A673 (cell line): Measurements from ENCODE around the gene HYAL2. TPM values are rescaled to one million over a fixed set of nuclear protein-coding genes. Genes with fewer than 3 reads are reported as not detected.

Experiments used
- BruUV-seq: library from RNA; stranded (reverse); fragments of 400-500 nt; replicated peaks from 2 replicates; lab custom pipeline; 2021; lab: Mats Ljungman, UMichigan
- CTCF ChIA-PET: fragments of 300-600 bp; sonication (Branson Sonifier 250); formaldehyde crosslinking; loops from one replicate; lab custom pipeline; 2022; ENCODE audit warnings: antibody characterized with exemption; lab: Charles Lee
- POLR2A ChIA-PET: fragments of 300-600 bp; sonication (Branson Sonifier 250); formaldehyde crosslinking; loops from one replicate; lab custom pipeline; 2022; ENCODE audit warnings: antibody characterized with exemption; ENCODE audit not compliant: low non-redundant PET; lab: Charles Lee
- DNase-seq: peaks from one replicate; pipeline ENCODE4 v3.0.0-alpha.2; 2015; ENCODE audit warnings: low spot score
- H3K27ac ChIP-seq: fragments of 200-600 bp; sonication (generic); 2 replicates; pipeline ENCODE4 v1.5.1; 2016; ENCODE audit warnings: mixed run types, low read depth, mild to moderate bottlenecking, mixed read lengths, antibody characterized with exemption, low read length; ENCODE audit not compliant: poor library complexity, severe bottlenecking
- H3K27me3 ChIP-seq: fragments of 200-600 bp; sonication (generic); replicated peaks from 2 replicates; pipeline ENCODE4 v1.6.1; 2017; ENCODE audit warnings: mixed run types, low read depth, mild to moderate bottlenecking, mixed read lengths, antibody characterized with exemption, low read length; ENCODE audit not compliant: insufficient read depth, poor library complexity
- H3K36me3 ChIP-seq: fragments of 200-600 bp; sonication (generic); 2 replicates; pipeline ENCODE4 v1.6.1; 2016; ENCODE audit warnings: mixed run types, mild to moderate bottlenecking, mixed read lengths, antibody characterized with exemption, low read length; ENCODE audit not compliant: insufficient read depth, poor library complexity, severe bottlenecking
- H3K4me1 ChIP-seq: fragments of 200-600 bp; sonication (generic); 2 replicates; pipeline ENCODE4 v1.6.1; 2017; ENCODE audit warnings: mixed run types, mild to moderate bottlenecking, mixed read lengths, antibody characterized with exemption, low read length; ENCODE audit not compliant: insufficient read depth, poor library complexity, severe bottlenecking
- H3K4me3 ChIP-seq: fragments of 200-600 bp; sonication (generic); 2 replicates; pipeline ENCODE4 v1.5.1; 2016; ENCODE audit warnings: low read depth, mixed run types, mild to moderate bottlenecking, mixed read lengths, low read length; ENCODE audit not compliant: poor library complexity, severe bottlenecking
- H3K9me3 ChIP-seq: fragments of 200-600 bp; sonication (generic); 2 replicates; pipeline ENCODE4 v1.6.1; 2016; ENCODE audit warnings: mixed run types, low read depth, mild to moderate bottlenecking, mixed read lengths, antibody characterized with exemption, low read length; ENCODE audit not compliant: poor library complexity, severe bottlenecking
- CTCF ChIP-seq: fragments of 300-800, 200-600 bp; sonication (generic); conservative IDR thresholded peaks from 2 replicates; pipeline ENCODE4 v1.5.1; 2017; ENCODE audit warnings: low read depth, mild to moderate bottlenecking, antibody characterized with exemption, low read length, moderate library complexity, mixed read lengths
- EZH2 ChIP-seq: fragments of 200-600 bp; sonication (generic); IDR thresholded peaks from 2 replicates; pipeline ENCODE4 v1.6.1; 2017; ENCODE audit warnings: borderline replicate concordance, low read depth, mild to moderate bottlenecking, mixed read lengths, antibody characterized with exemption, low read length; ENCODE audit not compliant: poor library complexity, severe bottlenecking
- intact Hi-C: fragments of 100-400 bp; cut with micrococcal nuclease; formaldehyde crosslinking; loops from one replicate; pipeline ENCODE4 v1.10.0; 2022; ENCODE audit not compliant: unreplicated experiment
- total RNA-seq: library from RNA; stranded (reverse); gene quantifications from 2 replicates; pipeline ENCODE4 v1.2.3, GENCODE V29; 2021

Gene HYAL2
- total RNA-seq, 1 experiment from 2014 or later, result 18.1 TPM

- BruUV-seq, result no TSS peak
- H3K4me3 ChIP-seq, result no peak overlapping the region
- CTCF ChIA-PET, result no interaction called here
- H3K9me3 ChIP-seq, result no peaks in the 10 kb centered on the region
- peaks cover 16% of the 10 kb centered on the region for H3K36me3 ChIP-seq
- H3K27ac ChIP-seq, result no peak overlapping the region
- TF ChIP-seq CTCF (no peak), EZH2 (no peak)
- no peaks in the 10 kb centered on the region for H3K4me1 ChIP-seq
- DNase-seq, result no peak
- H3K27me3 ChIP-seq, result no peaks in the 10 kb centered on the region
- POLR2A ChIA-PET, result no interaction called here
- intact Hi-C loops, result no loop called here
These were observed 11.3 kb upstream of the HYAL2 start for GRCh38 chr3:50333744-50334328.

DNA sequence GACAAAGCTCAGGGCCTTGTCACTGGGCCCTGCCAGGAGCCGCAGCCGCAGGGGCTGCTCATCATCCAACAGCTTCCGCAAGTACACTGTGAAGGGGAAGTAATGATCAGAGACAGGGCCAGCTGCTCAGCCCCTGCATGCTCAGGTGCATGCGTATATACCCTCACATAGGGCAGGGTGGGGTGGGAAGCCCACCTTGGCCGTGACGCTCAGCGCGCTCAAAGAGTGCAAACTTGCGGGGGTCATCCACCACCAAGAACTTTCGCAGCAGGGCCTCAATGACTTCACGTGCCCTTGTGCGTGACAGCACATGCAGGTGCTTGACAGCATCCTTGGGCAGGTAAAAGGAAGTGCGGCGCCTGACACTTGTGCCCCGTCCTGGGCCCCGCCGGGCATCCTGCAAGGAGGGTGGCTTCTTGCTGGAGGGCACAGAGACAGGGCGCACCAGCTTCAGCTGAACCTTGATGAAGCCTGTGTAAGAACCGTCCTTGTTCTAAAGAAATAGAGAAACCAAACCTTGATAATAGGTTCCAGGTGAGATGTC, 8.9 kb upstream of the HYAL2 start:
- peaks cover 16% of the 10 kb centered on the region for H3K36me3 ChIP-seq
- no peak overlapping the region for H3K4me3 ChIP-seq
- DNase-seq, result no peak
- H3K4me1 ChIP-seq, result no peaks in the 10 kb centered on the region
- no TSS peak for BruUV-seq
- intact Hi-C loops, result no loop called here
- TF ChIP-seq EZH2 (no peak), CTCF (no peak)
- POLR2A ChIA-PET, result no interaction called here
- CTCF ChIA-PET, result no interaction called here
- H3K27ac ChIP-seq, result no peak overlapping the region
- no peaks in the 10 kb centered on the region for H3K9me3 ChIP-seq
- H3K27me3 ChIP-seq, result no peaks in the 10 kb centered on the region

DNA sequence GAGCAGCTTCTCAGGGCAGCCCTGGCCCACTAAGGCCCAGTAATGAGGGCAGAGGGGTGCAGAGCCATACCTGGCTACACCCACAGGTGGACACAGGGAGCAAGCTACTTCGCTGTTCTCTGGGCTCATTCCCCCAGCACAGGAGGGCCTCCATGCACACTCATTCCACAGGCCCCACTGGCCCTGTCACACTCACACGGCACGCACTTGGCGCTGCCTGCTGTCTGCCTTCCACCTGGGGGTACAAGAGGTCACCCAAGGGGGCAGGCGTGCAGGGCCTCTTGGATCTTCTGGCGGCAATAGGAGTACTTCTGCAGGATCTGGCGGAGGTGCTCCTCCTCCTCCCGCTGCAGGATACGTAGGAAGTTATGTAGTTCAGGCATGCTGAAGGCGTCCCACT, 7.8 kb upstream of the HYAL2 start:
- POLR2A ChIA-PET, result no interaction called here
- CTCF ChIA-PET, result no interaction called here
- no peak overlapping the region for H3K27ac ChIP-seq
- H3K9me3 ChIP-seq, result no peaks in the 10 kb centered on the region
- no peak for DNase-seq
- BruUV-seq, result no TSS peak
- H3K36me3 ChIP-seq, result peaks cover 16% of the 10 kb centered on the region
- no peaks in the 10 kb centered on the region for H3K4me1 ChIP-seq
- no peak for TF ChIP-seq CTCF
- TF ChIP-seq EZH2, result no peak
- no peaks in the 10 kb centered on the region for H3K27me3 ChIP-seq
- intact Hi-C loops, result no loop called here
- H3K4me3 ChIP-seq, result no peak overlapping the region
